GM18873 (cell line): ENCODE data around the gene ZBTB21.

Experiments used
- ATAC-seq: cut with Tn5 transposase; IDR thresholded peaks from one replicate; pipeline ENCODE4 v1.9.1; 2021; ENCODE audit warnings: mild to moderate bottlenecking, moderate library complexity, moderate number of reproducible peaks; ENCODE audit not compliant: unreplicated experiment, low FRiP score

ZBTB21 gene

DNA sequence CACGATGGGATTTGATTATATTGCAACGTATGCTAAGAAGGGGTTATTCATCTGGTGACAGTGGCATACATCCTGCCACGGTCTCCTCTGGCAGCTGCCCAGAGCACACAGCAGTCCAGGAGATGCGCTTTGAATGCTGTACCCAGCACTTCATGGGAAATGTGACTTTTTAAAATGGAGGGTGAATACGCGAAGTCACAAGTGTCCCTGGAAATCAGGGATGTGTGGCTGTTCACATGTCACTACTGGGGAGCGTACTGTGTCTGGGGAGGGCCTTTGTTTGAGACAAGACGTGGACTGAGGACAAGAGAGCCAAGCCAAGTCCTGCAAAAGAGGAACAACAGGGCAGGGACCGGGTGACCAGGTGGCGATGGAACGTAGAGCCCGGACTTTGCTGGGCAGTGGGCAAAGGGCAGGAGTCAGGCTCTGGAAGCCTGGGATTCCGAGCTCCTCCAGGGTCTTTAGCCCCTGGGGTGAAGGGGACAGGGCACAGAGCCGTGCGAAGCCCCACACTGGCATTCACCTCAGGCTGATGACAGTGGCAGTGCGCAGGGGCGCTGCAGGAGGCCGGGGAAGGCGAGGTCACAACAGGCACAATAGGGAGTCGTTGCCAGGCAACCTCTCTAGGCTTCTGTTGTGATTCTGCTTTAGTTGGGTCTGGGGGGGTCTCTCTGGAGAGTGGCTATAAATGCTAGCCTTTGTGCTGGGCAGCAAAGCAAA is 11.4 kb upstream of the ZBTB21 start:
- ATAC-seq = no peak

GRCh38 chr21:42019706-42020105 is 9.5 kb upstream of the ZBTB21 start:
- ATAC-seq = no peak

DNA sequence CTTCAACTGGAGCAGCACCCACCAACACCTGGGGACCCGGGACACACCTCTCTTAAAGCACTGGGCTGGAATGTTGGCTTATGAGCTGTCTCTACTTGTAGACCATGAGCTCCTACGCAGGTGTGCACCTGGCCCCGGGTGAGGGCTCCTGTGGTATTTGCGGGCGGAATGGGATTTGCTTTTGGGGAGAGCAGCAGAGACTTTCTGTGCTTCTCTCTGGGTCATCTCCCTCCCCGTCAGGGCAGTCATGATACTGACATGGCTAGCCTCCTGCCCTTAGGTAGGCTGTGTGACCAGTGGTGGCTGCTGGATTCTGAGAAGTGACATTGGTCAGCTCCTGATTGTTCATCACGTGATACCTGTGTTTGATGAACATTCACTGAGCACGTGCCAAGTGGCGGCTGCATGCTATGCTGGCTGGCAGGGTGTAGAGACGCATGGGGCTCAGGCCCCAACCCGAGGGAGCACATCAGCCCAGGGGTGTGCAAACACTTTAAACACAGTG is 9.0 kb upstream of the ZBTB21 start:
- no peak for ATAC-seq

- ATAC-seq = no peak
These were observed 6.9 kb upstream of the ZBTB21 start for GRCh38 chr21:42017022-42017421.

DNA sequence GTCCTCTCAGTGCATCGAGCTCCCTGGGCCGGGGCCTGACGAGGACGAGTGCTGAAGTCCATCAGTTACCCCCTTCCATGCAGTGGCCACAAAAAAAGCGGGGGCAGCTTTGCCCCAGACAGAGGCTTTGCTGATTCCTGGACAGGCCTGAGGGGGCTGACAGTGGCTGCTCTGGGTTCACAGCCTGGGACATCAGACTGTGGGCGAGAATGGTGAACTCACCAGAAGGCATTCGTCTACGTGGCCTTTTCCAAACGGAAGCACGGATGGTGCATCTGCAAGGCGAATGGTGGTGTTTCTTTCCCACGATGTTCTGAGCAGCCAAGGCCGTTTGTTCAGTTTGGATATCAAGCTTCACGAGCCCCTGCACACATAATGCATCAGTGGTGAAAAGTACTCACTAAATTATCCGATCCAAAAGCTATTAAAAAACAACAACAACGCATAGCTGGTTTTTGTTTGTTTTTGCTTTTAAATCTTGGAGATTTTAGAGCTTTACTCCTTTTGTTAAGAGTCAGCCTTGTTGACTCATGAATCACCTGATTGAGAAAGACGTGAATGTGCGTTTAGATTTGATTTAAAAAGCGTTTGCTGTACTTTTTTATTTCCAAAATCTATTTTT is 6.3 kb upstream of the ZBTB21 start:
- ATAC-seq = no peak

DNA sequence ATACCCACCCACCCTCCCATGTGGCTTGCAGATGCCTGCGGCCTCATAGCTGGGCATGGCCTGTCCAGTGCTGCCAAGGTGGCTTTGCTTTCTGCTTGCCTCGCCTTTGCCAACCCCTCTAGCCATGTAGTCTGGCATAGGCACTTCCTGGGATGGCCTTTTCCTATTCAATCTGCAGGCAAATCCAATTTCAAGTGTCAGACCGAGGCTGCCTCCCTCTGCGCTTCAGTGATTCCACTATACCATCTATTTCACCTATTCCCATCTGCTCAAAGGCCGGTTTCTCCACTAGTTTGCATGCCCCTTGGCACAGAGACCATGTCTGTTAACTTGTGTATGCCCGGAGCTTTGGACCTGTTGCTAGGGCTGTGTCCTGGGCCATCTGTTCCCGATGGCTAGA is 3.8 kb upstream of the ZBTB21 start:
- no peak for ATAC-seq

DNA sequence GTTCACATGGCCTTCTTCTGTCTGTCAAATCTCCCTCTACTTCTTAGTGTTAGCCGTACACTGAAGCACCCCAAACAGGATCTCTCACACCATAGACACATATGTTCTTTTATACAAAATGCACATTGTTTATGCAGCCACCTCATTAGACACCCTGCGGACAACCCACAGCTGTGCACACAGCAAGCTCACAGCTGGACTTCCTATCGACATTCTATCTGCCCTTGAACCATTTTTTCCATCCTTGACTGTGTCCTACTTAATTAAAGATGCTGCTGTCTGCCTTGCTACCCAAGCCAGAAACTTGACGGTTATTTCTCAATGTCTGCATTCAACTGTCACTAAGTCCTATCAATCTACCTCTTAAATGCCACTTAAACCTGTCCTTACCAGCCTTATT is 3.2 kb upstream of the ZBTB21 start:
- ATAC-seq = no peak

- ATAC-seq = no peak
These were observed 2.7 kb upstream of the ZBTB21 start for GRCh38 chr21:42012763-42013329.

DNA sequence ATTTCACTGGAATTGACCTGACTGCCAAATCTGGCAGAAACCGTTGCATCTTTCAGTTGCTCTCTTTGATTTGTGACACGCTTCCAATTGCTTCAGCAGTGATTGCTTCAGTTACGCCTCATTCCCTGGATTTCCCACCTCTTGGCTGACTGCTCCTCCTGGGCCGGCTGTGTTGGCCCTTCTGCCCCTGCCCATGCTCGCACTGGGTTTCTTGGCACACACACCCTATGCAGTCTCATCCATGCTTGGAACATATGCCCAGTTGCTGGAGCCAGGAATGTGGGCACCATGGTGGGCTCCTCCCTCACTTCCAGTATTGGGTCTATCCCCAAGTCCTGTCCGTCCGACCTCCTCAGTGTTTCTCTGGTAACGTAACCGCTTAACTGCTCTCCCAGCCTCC is 2.2 kb upstream of the ZBTB21 start:
- ATAC-seq = no peak

DNA sequence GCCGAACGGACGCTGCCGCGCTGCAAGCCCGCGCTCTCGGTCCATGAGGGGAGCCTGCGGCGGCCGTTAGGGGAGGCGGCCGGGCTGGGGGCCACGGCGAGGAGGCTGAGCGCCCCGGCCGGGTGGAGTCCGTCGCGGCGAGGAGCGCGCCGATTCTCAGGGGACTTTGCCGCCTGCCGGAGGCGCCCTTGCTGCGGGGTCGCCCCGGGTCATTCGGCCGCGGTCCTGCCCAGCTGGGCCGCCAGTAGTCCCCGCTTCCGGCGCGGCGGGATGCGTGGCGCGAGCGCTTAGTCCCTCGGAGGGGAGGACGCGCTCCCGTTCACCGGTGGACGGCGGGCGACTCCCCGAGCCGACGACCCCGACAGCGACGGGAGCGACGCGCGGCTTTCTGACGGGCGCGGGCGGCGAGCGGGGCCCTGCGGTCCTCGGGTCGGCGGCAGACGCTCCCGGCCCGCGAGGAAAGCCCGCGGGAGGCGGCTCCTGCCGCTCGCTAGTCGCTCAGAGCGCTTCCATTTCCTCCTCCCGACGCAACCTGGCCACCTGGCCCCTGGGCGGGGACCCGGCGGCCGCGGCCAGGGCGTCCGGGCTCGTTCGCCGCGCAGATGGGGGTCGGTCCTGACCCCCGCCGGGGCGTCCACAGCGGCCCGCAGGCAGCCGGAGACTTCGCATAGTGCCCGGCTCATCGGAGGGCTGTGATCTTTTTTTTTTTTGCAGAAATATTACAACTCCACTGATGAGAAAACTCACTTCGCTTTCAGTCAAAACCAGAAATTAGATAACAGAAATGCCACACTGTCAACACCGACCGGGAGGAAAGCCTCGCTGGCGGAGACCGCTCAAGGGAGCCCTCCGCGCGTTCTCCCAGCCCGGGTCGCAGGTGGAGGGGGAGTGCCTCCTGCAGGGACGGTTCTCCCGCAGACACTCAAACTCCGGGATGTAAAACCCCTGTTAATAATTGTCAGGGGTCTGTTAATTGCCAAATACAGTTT is 641 bp upstream of the ZBTB21 start:
- peak; percentile 17 for ATAC-seq

GRCh38 chr21:42009018-42009830 is 936 bp downstream of the ZBTB21 start:
- ATAC-seq = peak; percentile 17

DNA sequence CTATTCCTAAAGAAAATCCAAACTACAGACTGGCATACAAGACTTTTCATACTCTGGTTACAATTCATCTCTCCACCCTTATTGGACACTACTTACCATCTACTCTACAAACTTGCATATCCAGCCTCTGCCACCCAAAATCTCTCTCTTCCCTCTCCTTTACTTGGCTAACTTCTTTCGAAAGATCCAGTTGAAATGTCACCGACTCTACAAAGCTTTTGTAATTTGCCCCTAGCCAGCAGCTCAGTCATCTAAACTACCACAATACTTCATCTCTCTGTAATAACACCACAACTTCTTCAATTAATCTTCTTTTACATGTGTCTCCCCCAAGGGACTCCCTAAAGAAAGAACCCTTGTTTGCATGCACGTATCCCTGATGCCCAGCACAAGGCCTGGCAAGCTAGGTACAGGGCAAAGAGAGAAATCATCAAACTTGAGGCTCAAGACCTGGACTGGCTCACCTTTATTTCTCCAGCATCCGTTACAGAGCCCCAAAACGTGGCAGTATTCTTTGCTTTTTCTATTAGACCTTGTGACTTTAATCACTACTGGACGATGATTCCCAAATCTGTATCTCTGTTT is 2.7 kb downstream of the ZBTB21 start:
- ATAC-seq = no peak

- no peak for ATAC-seq
These were observed 3.4 kb downstream of the ZBTB21 start for GRCh38 chr21:42006765-42007164.

DNA sequence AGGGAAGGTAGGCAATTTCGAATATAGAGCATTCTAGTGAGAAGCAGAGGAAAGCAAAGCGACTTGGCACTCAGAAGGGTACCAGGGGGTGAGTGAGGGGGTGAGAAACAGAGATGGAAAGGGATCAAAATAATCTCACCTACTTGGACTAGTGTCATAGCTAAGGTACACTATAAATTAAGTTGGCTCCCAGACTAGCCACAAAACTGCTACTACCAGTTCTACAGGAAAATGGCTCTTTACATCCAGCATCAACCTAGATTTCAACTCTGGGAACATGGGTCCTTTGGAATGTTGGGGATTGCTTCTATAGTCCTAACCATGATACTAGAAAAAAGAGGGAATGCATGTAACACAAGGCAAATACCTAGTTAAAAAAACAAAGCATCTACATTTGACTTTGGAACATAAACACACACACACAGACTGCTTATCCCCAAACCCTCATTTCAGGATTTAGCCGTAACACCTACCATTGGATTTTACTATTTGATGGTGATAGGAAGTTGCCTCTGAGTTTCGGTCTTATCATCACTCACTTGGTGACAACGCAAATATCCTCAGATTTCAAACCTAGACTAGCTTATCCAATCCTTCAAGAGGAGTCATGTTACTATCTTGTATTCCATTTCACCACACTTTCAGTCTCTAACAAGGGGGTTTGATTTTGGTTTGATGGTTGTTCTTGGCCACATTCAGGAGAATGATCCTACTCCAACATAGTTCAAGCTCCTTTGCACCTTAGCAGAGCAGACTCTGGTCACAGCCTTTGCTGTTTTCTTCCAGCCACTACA is 5.6 kb downstream of the ZBTB21 start:
- no peak for ATAC-seq

DNA sequence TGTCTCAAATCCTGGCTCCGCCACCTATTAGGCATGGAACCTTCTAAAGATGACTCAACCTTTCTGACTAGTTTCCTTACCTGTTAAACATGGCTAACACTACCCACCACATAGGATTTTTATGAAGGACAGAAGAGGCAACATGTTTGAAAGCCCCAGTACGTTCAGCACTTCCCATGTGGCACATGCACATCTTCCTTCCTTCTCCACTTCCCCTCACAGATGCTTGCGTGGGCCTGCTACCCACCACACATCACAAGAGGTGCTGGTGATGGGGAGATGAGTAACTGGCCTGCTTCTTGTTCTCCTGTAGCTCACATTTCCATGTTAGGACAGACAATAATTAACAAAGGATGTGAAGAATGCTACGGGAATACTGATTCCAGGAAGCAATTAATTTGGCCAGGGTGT is 7.1 kb downstream of the ZBTB21 start:
- no peak for ATAC-seq

DNA sequence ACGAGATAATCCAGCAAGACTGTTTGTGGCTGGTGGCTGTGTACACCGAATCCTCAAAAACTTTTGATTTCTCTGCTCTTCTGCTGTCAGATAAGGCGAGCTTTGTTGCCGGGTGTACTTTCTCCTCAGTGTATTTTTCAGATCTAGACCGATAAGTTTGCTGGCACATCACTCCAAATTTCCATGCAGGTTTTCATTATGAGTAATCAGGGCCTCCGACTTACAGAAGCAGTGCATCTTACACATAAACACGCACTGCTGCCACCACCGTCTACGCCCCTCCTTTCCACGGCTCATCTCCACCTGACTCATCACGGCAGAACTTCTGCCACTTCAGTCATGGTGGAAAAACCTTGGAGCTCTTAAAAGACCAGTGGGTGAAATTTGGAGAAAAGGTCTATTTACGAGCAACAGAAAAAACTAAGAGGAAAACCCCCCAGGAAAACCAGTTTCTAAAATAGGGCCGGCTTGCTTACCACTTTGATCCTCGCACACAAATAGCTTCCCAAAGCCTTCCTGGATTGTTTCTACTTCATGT is 7.7 kb downstream of the ZBTB21 start:
- peak; percentile 70 for ATAC-seq

GRCh38 chr21:42001781-42002180 is 8.4 kb downstream of the ZBTB21 start:
- no peak for ATAC-seq

- no peak for ATAC-seq
These were observed 9.3 kb downstream of the ZBTB21 start for GRCh38 chr21:42000908-42001307.
